Keratinocyte (primary cell): ENCODE data around the gene POFUT2. TPM values are rescaled to one million over a fixed set of nuclear protein-coding genes. Genes with fewer than 3 reads are reported as not detected.

ENCODE experiments used
- DNase-seq: peaks from one replicate; pipeline ENCODE4 v3.0.0-alpha.2; 2011; ENCODE audit warnings: low read depth, missing footprints, low spot score
- FAIRE-seq: peaks from 2 replicates; lab custom pipeline; 2011; peaks lifted over from hg19 to GRCh38; lab: Jason Lieb, UNC
- H2AFZ ChIP-seq: 2 replicates; pipeline ENCODE4 v1.6.0; 2012; ENCODE audit warnings: low read length, control low read depth, inconsistent platforms; ENCODE audit not compliant: control insufficient read depth
- H3K27ac ChIP-seq: 2 replicates; pipeline ENCODE4 v1.5.1; 2011; ENCODE audit warnings: low read length; ENCODE audit not compliant: control insufficient read depth, insufficient read depth
- H3K27me3 ChIP-seq: 3 replicates; pipeline ENCODE4 v1.6.0; 2011; ENCODE audit warnings: low read length; ENCODE audit not compliant: control insufficient read depth, insufficient read depth; ENCODE audit errors: extremely low read depth
- H3K36me3 ChIP-seq, 2 experiments: 2 replicates in 1 of 2; 3 replicates in 1 of 2; pipeline ENCODE4 v1.5.1; 2011; ENCODE audit warnings: low read length in 2 of 2, mild to moderate bottlenecking in 1 of 2; ENCODE audit not compliant: control insufficient read depth in 2 of 2, insufficient read depth in 2 of 2; ENCODE audit errors: extremely low read depth in 1 of 2
- H3K4me1 ChIP-seq: 3 replicates; pipeline ENCODE4 v1.5.1; 2011; ENCODE audit warnings: low read length; ENCODE audit not compliant: control insufficient read depth, insufficient read depth; ENCODE audit errors: extremely low read depth
- H3K4me2 ChIP-seq: 3 replicates; pipeline ENCODE4 v1.6.0; 2011; ENCODE audit warnings: low read depth, low read length; ENCODE audit not compliant: control insufficient read depth, insufficient read depth; ENCODE audit errors: extremely low read depth
- H3K4me3 ChIP-seq, 3 experiments: fragments of 200-600 bp in 1 of 3; sonication (generic) in 1 of 3; 2 replicates in 2 of 3; 3 replicates in 1 of 3; pipeline ENCODE4 v1.5.1; 2011 to 2016; ENCODE audit warnings: low read length in 3 of 3, mild to moderate bottlenecking in 3 of 3, control low read depth in 2 of 3, inconsistent platforms in 1 of 3, low read depth in 1 of 3, mixed read lengths in 1 of 3, mixed run types in 1 of 3, moderate library complexity in 1 of 3; ENCODE audit not compliant: control insufficient read depth in 2 of 3, insufficient read depth in 2 of 3; ENCODE audit errors: extremely low read depth in 1 of 3
- H3K79me2 ChIP-seq: 2 replicates; pipeline ENCODE4 v1.6.0; 2012; ENCODE audit warnings: low read length; ENCODE audit not compliant: control insufficient read depth, insufficient read depth
- H3K9ac ChIP-seq: 3 replicates; pipeline ENCODE4 v1.6.0; 2011; ENCODE audit warnings: low read length; ENCODE audit not compliant: control insufficient read depth, insufficient read depth; ENCODE audit errors: extremely low read depth
- H3K9me1 ChIP-seq: 3 replicates; pipeline ENCODE4 v1.6.0; 2011; ENCODE audit warnings: low read length; ENCODE audit not compliant: control insufficient read depth, insufficient read depth; ENCODE audit errors: extremely low read depth
- H3K9me3 ChIP-seq: 2 replicates; pipeline ENCODE4 v1.5.1; 2012; ENCODE audit warnings: low read depth, low read length; ENCODE audit not compliant: control insufficient read depth
- H4K20me1 ChIP-seq: 3 replicates; pipeline ENCODE4 v1.6.0; 2011; ENCODE audit warnings: low read length; ENCODE audit not compliant: control insufficient read depth, insufficient read depth; ENCODE audit errors: extremely low read depth
- EZH2 ChIP-seq: IDR thresholded peaks from one replicate; pipeline ENCODE4 v1.6.1; 2012; ENCODE audit warnings: inconsistent platforms, mild to moderate bottlenecking, low read length, moderate library complexity
- dilution Hi-C: fragments of 300-500 bp; cut with MboI; formaldehyde crosslinking; loops from one replicate; pipeline ENCODE4 v1.7.0; 2020; ENCODE audit warnings: low sequenced_read_pairs; ENCODE audit not compliant: extremely low pct_ligation_motif_present
- polyA minus RNA-seq, 3 experiments: library from RNA; depleted of rRNA, polyadenylated mRNA; stranded (reverse); fragments of >200 nt; gene quantifications; 1 replicate in 1 of 3; 2 replicates in 1 of 3; 3 replicates in 1 of 3; pipeline ENCODE4 v1.2.3, GENCODE V29; 2011
- polyA plus RNA-seq, 5 experiments: library from polyadenylated mRNA; depleted of rRNA in 3 of 5; stranded (reverse) in 3 of 5; stranded (forward) in 1 of 5; unstranded in 1 of 5; fragments of >200 nt; gene quantifications; 1 replicate in 1 of 5; 2 replicates in 3 of 5; 3 replicates in 1 of 5; pipeline versions ENCODE4 v1.2.1 to v1.2.3, GENCODE V29; 2011 to 2012; ENCODE audit warnings: missing spikeins in 2 of 5, low read depth in 1 of 5, low replicate concordance in 1 of 5
- TF ChIP-seq, protein P1 (sequence below), 3 experiments: IDR thresholded peaks in 1 of 3; conservative IDR thresholded peaks in 1 of 3; optimal IDR thresholded peaks in 1 of 3; 2 replicates in 2 of 3; 3 replicates in 1 of 3; pipeline versions ENCODE3 to v1.5.1; 2011; ENCODE audit warnings: low read length in 3 of 3, mild to moderate bottlenecking in 3 of 3, moderate library complexity in 2 of 3, control low read depth in 1 of 3, inconsistent platforms in 1 of 3; ENCODE audit not compliant: insufficient read depth in 2 of 3; ENCODE audit errors: extremely low read depth in 1 of 3

Gene POFUT2, protein sequence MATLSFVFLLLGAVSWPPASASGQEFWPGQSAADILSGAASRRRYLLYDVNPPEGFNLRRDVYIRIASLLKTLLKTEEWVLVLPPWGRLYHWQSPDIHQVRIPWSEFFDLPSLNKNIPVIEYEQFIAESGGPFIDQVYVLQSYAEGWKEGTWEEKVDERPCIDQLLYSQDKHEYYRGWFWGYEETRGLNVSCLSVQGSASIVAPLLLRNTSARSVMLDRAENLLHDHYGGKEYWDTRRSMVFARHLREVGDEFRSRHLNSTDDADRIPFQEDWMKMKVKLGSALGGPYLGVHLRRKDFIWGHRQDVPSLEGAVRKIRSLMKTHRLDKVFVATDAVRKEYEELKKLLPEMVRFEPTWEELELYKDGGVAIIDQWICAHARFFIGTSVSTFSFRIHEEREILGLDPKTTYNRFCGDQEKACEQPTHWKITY
- 8.8 to 18.7 TPM (median 9.6 TPM) in 3 replicates for polyA plus RNA-seq
- 18.2 TPM for polyA plus RNA-seq (2011; ENCODE audit: low read depth)
- polyA plus RNA-seq (2011; cell fraction: cytosol; rRNA removed): 5.5 and 7.4 TPM in 2 replicates
- polyA plus RNA-seq (2011; cell fraction: nucleus; rRNA removed): 43.9 and 45.4 TPM in 2 replicates
- 10.7 and 16.1 TPM in 2 replicates for polyA plus RNA-seq (2012; ENCODE audit: low replicate concordance)
- polyA minus RNA-seq: 6.3 to 13.2 TPM (median 6.7 TPM) in 3 replicates
- polyA minus RNA-seq (2011; cell fraction: cytosol; rRNA and poly(A)+ RNA removed): 4.4 TPM
- polyA minus RNA-seq (2011; cell fraction: nucleus; rRNA and poly(A)+ RNA removed): 12.2 and 14.1 TPM in 2 replicates

DNA sequence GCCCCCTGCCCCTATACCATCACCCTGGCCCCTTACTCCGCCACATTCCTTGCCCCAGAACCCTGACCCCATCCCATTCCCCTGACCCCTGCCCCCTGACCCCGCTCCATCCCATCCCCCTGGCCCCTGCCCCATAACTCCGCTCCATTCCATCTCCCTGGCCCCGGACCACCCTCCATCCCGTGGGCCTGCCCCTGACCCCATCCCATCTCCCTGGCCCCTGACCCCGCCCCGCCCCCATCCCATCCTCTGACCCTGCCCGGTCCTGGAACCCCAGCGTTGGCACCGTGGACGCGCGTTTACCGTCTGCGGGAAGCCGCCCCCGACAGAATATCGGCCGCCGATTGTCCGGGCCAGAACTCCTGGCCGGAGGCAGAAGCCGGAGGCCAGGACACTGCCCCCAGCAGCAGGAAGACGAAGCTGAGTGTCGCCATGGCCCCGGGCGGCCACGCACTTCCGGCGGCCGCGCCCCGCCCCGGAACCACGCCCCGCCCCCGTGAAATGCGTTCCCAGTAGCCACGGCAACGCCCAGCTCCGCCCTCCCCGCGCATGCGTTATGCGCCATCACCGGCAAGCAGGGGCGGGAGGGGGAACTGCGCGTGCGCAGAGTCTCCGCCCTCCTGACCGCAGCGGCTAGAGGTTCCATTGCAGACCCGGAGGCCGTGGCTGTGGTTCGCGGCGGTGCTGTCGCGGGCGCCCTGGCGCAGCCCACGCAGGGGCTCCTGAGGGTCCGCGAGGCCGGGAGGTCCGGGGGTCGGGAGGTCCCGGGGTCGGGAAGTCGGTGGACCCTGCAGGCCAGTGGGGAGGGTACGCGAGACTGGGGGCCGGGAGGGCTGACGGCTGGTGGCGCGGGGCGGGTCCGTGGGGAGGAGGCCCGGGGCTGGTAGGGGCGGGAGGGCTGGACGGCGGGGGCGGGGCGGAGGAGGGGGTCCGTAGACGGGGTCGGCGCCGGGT lies at the start of gene POFUT2:
Gene POFUT2, minus strand, starts transcription at position 458 of the 954 bp plus-strand sequence. Its CDS starts 24 bp downstream, at position 434.
- H3K4me2 ChIP-seq: peak within 1 kb of the TSS; percentile 75
- DNase-seq (peak; percentile 71), FAIRE-seq (no peak)
- peak within 1 kb of the TSS; percentile 64 to 81 (median 74) for H3K4me3 ChIP-seq
- peak within 1 kb of the TSS; percentile 58 for H2AFZ ChIP-seq
- H3K4me1 ChIP-seq: peaks cover 9% of the 10 kb centered on the region
- dilution Hi-C loops: no loop called here
- H3K27ac ChIP-seq: no peak within 1 kb of the TSS
- TF ChIP-seq, protein P1, sequence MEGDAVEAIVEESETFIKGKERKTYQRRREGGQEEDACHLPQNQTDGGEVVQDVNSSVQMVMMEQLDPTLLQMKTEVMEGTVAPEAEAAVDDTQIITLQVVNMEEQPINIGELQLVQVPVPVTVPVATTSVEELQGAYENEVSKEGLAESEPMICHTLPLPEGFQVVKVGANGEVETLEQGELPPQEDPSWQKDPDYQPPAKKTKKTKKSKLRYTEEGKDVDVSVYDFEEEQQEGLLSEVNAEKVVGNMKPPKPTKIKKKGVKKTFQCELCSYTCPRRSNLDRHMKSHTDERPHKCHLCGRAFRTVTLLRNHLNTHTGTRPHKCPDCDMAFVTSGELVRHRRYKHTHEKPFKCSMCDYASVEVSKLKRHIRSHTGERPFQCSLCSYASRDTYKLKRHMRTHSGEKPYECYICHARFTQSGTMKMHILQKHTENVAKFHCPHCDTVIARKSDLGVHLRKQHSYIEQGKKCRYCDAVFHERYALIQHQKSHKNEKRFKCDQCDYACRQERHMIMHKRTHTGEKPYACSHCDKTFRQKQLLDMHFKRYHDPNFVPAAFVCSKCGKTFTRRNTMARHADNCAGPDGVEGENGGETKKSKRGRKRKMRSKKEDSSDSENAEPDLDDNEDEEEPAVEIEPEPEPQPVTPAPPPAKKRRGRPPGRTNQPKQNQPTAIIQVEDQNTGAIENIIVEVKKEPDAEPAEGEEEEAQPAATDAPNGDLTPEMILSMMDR (optimal IDR thresholded peaks at IDR 0.05 in 1 of 3, IDR thresholded peaks at IDR 0.05 in 1 of 3, conservative IDR thresholded peaks at IDR 0.05 in 1 of 3; ENCODE audit: extremely low read depth in 1 of 3, insufficient read depth in 2 of 3, low read length in 3 of 3): no peak
- no peak for TF ChIP-seq EZH2
- peak within 1 kb of the TSS; percentile 69 for H3K9ac ChIP-seq
- no peaks in the 10 kb centered on the region for H3K9me3 ChIP-seq
- peaks cover 3% of the 10 kb centered on the region for H3K79me2 ChIP-seq
- no peaks in the 10 kb centered on the region for H3K27me3 ChIP-seq
- H3K9me1 ChIP-seq: no peaks in the 10 kb centered on the region
- H3K36me3 ChIP-seq: peaks cover 14 to 19% of the 10 kb centered on the region in 2 experiments
- H4K20me1 ChIP-seq: peaks cover 6% of the 10 kb centered on the region

DNA sequence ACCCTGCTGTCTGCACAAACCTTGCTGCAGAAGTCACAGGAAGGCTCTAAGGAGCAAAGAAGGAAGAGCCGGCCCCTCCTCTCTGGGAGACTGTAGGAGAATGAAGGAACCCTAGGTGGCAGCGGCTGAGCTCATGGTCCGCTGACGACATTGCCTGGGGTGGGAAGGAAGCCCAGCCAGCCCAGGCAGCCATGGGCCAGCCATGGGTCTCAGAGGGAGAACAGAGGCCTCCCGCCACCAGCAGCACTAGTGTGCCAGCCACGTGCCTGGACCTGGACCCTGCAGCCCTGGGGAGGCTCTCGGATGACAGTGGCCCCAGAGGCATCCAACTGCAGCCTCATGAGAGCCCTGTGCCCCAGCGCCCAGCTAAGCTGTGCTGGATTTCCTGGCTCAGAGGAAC lies 49.2 kb upstream of the POFUT2 start:
- H2AFZ ChIP-seq: no peak overlapping the region
- H3K27ac ChIP-seq: no peak overlapping the region
- no peak overlapping the region for H3K4me2 ChIP-seq

More for the DNA sequence above, 49.2 kb upstream of the POFUT2 start:
- Histone ChIP-seq H3K27me3 (peaks cover 5% of the 10 kb centered on the region), H3K36me3 (no peaks in the 10 kb centered on the region), H3K4me3 (no peak overlapping the region), H3K9me3 (no peaks in the 10 kb centered on the region), H3K9me1 (no peaks in the 10 kb centered on the region), H3K4me1 (peaks cover 32% of the 10 kb centered on the region), H4K20me1 (no peaks in the 10 kb centered on the region), H3K79me2 (no peaks in the 10 kb centered on the region), H3K9ac (no peak overlapping the region)
- dilution Hi-C loops: no loop called here
- TF ChIP-seq, protein P1 (optimal IDR thresholded peaks at IDR 0.05 in 1 of 3, IDR thresholded peaks at IDR 0.05 in 1 of 3, conservative IDR thresholded peaks at IDR 0.05 in 1 of 3; ENCODE audit: extremely low read depth in 1 of 3, insufficient read depth in 2 of 3, low read length in 3 of 3): no peak
- TF ChIP-seq EZH2: no peak
- no peak for FAIRE-seq
- no peak for DNase-seq
